NCI-H146 (cell line): ENCODE measurements around the gene PAX8.
"Not testable (repeated sequence)": the region's sequence is repeated elsewhere in the genome, so short reads cannot be mapped to it uniquely, and the experiment has no call there.

Experiments
- DNase-seq: peaks from one replicate; lab custom pipeline; 2025; lab: John Stamatoyannopoulos, UW

Gene PAX8

GRCh38 chr2:113288674-113289149, 10.0 kb upstream of the PAX8 start:
- DNase-seq: peak; percentile 41

GRCh38 chr2:113288117-113288673, 9.5 kb upstream of the PAX8 start:
- DNase-seq: not testable (repeated sequence)

DNA sequence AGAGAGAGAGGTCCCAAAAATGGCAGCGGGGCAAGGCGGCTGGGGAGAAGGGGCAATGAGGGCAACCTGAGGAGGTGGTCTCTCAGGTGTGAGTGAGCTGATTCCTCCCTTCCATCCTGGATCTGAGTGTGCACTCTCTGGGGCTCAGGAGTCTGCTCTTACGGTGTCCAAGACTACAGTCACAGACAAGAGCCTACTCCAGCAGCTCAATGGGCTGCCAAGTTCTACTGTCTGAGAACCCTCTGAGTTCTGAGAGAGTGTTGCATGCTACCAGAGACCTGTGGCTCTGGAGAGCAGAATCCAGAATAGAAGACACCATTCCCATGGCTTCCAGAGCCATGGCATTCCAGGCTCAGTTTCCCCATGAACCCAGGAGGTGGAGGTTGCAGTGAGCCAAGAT, 7.1 kb upstream of the PAX8 start:
- no peak for DNase-seq

GRCh38 chr2:113284999-113285398, 6.3 kb upstream of the PAX8 start:
- DNase-seq: not testable (repeated sequence)

- no peak for DNase-seq
Measured at GRCh38 chr2:113284476-113284875, 5.8 kb upstream of the PAX8 start.

- DNase-seq: no peak
Measured at GRCh38 chr2:113283704-113284284, 5.1 kb upstream of the PAX8 start.

- peak; percentile 60 for DNase-seq
Measured at GRCh38 chr2:113282747-113283533, 4.2 kb upstream of the PAX8 start.

GRCh38 chr2:113281910-113282746, 3.4 kb upstream of the PAX8 start:
- DNase-seq: no peak

DNA sequence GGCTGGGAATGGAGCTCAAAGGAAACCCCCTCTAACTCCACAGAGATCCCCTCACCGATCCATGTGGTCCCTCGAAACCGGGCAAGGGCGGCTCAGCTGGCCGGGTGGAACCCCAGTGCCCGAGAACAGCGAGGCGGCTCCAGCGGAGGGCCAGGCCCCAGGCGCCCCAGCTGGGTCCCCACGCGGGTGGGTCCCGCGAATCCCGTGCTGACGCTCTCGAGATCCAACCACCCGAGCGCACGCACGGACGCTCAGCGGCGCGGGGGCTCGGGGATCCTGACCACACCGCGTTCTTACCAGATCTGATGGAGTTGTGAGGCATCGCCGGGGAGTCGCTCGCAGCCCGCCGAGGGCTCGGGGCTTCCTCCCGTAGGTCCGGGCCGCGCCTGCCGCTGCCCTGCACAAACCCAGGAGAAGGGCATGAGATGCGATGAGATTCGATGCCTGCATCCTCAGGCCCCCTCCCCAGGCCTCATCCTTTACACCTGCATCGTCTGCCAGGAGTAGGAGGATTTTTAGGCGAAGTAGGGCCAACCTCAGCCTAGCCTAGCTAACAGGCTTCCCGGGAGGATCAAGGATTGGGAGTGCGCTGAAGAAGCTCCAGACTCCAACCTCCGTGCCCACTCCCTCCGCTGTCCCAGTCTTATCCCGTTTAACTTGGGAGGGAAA, 514 bp downstream of the PAX8 start:
- no peak for DNase-seq

- no peak for DNase-seq
Measured at GRCh38 chr2:113277474-113278072, 1.1 kb downstream of the PAX8 start.

DNA sequence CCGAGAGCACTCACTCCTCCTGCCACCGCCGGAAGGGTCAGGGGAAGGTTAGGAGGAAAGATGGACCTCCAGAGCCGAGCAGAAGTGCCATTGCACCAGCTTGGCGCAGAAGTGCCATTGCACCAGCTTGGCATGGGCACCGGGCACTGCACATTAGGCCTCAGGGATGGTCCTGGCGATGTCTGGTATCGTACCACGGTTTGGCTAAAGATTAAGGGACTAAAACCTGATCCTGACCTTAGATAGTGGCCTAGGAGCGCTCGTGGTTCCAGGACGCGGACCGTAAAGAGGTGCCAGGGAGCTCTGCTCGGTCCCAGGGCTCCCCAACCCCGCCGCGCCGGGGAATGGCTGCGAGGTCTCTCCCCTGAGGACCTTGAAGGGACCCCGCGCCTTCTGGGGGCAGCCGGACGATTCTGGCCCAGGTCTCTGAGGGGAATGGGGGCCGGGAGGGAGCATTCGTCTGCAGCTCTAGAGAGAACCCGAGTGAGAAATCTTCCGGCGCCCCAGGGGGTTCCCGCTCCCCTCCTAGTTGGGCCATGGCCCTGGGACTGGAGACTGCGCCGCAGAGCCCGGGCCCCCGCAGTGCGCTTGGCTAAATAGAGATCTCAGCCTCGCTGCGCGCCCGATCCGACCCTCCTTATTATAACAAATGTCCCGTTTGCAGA, 1.8 kb downstream of the PAX8 start:
- DNase-seq: no peak

DNA sequence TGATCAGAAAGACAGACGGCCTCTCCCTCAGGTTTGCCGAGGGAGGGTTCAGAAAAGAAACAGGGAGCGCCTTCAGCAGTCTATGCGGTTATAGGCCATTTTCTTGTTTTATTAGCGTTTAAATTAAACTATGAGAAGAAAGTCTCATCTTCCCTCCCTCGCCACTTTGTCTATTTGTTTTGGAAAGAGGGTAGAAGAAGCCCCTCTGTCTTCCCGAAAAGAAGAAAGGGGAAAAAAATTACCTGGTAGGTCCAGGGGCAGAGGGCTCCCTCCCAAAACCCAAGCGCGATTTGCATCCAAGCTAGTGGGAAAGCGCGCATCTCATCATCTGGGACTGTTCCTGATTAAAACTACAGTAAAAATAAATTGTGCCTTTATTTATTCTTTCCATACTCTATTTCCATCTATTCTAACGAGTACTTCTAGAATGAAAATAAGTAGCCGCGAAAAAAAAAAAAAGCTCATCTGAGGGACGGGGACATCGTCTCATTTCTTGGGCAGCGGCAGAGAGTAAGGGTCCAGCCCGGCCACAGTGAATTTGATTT, 2.4 kb downstream of the PAX8 start:
- DNase-seq: no peak

DNA sequence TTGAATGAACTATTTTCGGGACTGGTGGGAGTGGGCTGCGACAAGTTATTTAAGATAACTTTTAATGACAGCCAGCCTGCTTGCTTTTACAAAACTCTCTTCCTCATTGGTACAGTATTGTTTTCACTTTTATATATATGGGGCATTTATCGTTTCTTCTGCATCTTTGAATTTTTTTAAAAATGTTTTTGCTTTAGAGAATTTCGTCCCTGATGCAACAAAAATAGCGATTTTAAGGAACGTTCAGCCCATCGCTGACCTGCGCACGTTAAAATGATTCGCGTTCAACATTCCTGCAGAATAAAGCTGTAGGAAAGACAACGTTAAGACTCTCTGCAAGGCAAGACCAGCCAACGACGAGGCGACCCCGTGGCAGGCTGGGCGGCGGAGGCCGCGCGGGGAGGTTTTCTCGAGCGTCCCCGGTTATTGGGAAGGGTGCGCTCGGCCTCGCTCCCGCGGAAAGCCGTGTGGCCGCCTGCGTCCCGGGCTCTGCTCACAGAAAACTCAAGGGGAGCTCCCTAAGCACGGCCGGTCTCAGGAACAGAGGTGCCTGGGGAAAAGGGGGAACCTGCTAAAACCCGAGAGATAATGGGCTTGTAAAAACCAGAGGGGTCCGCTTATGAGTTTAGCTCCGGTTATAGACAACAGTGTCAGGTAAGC, 3.0 kb downstream of the PAX8 start:
- no peak for DNase-seq

GRCh38 chr2:113274432-113274831, 4.3 kb downstream of the PAX8 start:
- no peak for DNase-seq

GRCh38 chr2:113273981-113274380, 4.7 kb downstream of the PAX8 start:
- no peak for DNase-seq

GRCh38 chr2:113273027-113273551, 5.6 kb downstream of the PAX8 start:
- DNase-seq: no peak

GRCh38 chr2:113272477-113272876, 6.2 kb downstream of the PAX8 start:
- no peak for DNase-seq

- no peak for DNase-seq
Measured at GRCh38 chr2:113268621-113269360, 9.9 kb downstream of the PAX8 start.

DNA sequence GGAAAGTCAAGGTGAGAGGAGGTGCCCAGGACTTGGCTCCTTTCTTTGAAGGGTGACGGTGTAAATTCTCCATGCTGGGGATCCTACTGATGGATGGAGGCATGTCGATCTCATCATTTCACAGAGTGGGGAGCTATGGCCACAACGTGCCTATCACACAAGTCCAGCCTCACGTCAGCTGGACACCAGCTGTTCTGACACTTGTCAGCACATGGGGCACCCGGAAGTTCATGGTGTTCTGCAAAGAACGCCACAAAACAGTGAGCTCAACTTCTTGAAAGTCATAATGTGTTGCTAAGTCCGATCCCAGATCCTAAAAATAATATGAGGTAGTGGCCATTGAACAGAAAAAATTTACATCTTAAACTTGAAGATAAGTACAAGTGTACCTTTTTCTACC, 12.3 kb downstream of the PAX8 start:
- DNase-seq: no peak
